Astrocyte of the cerebellum (primary cell): ENCODE data around the gene OR8U1.
"Not testable (repeated sequence)": the region's sequence is repeated elsewhere in the genome, so short reads cannot be mapped to it uniquely, and the experiment has no call there.

Experiments used
- DNase-seq: peaks from one replicate; pipeline ENCODE4 v3.0.0-alpha.2; 2011; ENCODE audit warnings: low read depth
- H3K4me3 ChIP-seq: 2 replicates; pipeline ENCODE4 v1.5.1; 2011; ENCODE audit warnings: mild to moderate bottlenecking, low read depth, low read length, moderate library complexity
- CTCF ChIP-seq: IDR thresholded peaks from 2 replicates; pipeline ENCODE4 v1.5.1; 2012; ENCODE audit warnings: low read length, low read depth, moderate library complexity, mild to moderate bottlenecking; ENCODE audit errors: missing control alignments
- in situ Hi-C: cut with HindIII; loops from 2 replicates; pipeline ENCODE4 v1.10.0; 2017; ENCODE audit warnings: low sequenced_read_pairs

OR8U1 gene

GRCh38 chr11:56380120-56380519 lies 4.7 kb downstream of the OR8U1 start:
- no peak overlapping the region for H3K4me3 ChIP-seq
- TF ChIP-seq CTCF: no peak
- no peak for DNase-seq
- in situ Hi-C loops: no loop called here

GRCh38 chr11:56394381-56394780 lies 19.0 kb downstream of the OR8U1 start:
- no peak for TF ChIP-seq CTCF
- in situ Hi-C loops: no loop called here
- no peak for DNase-seq
- no peak overlapping the region for H3K4me3 ChIP-seq

GRCh38 chr11:56396047-56396446 lies 20.6 kb downstream of the OR8U1 start:
- in situ Hi-C loops: no loop called here
- no peak for TF ChIP-seq CTCF
- no peak overlapping the region for H3K4me3 ChIP-seq
- no peak for DNase-seq

- in situ Hi-C loops, DNase-seq, H3K4me3 ChIP-seq: not testable (repeated sequence)
These were observed 26.5 kb downstream of the OR8U1 start for GRCh38 chr11:56401858-56402461.

GRCh38 chr11:56404393-56404792 lies 29.0 kb downstream of the OR8U1 start:
- DNase-seq: no peak
- no peak for TF ChIP-seq CTCF
- H3K4me3 ChIP-seq: no peak overlapping the region
- in situ Hi-C loops: no loop called here

GRCh38 chr11:56410801-56411200 lies 35.4 kb downstream of the OR8U1 start:
- in situ Hi-C loops: no loop called here

GRCh38 chr11:56412396-56412795 lies 37.0 kb downstream of the OR8U1 start, which contains the start of gene OR5AL1:
Gene OR5AL1 (plus strand): TSS chr11:56412696.
- in situ Hi-C loops: no loop called here
- TF ChIP-seq CTCF: no peak
- no peak within 1 kb of the TSS for H3K4me3 ChIP-seq
- no peak for DNase-seq

More at GRCh38 chr11:56410801-56411200, 35.4 kb downstream of the OR8U1 start:
- no peak for TF ChIP-seq CTCF
- H3K4me3 ChIP-seq: no peak overlapping the region
- no peak for DNase-seq
